Measurements from ENCODE around the gene CCL25.
"Not testable (repeated sequence)": the region's sequence is repeated elsewhere in the genome, so short reads cannot be mapped to it uniquely, and the experiment has no call there.

Gene CCL25

DNA sequence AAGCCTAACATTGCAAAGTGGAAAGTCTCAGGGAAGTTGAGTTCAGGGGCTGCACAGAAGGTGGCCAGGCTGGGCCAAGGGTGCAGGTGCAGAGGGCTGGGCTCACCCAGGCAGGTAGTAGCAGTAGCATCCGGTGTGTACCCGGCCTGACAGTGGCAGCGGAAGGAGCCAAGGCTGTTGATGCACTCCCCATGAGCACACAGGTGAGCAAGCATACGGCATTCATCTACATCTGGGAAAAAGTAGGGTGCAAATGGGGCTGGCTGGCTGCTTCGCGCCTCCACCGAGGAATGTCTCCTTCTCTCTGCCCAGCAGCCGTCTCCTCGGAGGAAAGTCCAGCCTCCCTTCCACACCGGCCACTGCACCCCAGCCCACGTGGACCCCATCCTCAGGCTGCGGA is 30.6 kb downstream of the CCL25 start:
- H3K27ac ChIP-seq: no peak overlapping the region
- no peak for DNase-seq (ENCODE audit: low read depth, low spot score)

DNA sequence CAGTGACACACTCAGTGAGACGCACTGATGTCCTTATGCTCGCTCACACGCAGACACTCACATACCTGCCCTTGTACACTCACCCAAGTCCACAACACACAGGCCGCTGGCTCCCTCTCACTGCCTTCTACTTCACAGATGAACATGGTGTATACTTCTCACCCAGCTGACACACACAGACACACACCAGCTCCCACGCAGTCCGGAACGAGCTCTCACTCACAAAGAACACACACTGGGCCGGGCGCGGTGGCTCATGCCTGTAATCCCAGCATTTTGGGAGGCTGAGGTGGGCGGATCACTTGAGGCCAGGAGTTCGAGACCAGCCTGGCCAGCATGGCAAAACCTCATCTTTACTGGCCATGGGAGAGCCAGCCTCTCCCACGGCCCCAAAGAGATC is 31.6 kb downstream of the CCL25 start:
- no peak for DNase-seq (ENCODE audit: low read depth, low spot score)
- H3K27ac ChIP-seq: no peak overlapping the region

DNA sequence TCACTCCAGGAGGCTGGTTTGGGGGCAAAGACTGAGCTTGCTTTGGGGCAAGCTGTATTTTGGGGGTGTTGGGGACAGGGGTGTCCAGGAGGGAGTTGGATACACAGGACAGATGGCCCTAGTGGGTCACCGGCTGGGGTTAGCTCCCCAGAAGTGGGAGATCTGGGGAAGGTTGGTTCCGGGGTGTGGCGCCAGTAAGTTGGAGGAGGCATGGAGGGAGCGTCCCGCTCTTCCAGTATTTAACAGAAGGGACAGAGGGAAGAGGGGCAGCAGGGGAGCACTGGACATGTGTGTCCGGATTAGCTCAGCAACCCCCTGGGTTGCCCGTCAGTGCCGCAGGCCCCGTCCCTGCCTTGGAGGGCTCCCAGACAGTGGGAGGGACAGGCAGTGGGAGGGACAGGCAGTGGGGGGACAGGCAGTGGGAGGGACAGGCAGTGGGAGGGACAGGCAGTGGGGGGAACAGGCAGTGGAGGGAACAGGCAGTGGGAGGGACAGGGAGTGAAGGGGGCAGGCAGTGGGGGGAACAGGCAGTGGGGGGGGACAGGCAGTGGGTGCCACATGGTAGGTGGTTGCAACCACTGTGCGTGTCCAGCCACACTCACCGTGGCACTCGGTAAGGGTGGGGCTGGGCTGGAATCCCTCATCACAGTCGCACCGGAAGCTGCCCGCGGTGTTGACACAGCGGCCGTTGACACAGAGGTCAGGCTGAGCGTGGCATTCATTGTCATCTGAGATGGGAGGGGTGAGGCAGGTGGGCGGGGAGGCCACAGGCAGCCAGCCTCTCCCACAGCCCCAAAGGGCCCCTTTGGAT is 33.2 kb downstream of the CCL25 start:
- DNase-seq (ENCODE audit: low read depth, low spot score): no peak

DNA sequence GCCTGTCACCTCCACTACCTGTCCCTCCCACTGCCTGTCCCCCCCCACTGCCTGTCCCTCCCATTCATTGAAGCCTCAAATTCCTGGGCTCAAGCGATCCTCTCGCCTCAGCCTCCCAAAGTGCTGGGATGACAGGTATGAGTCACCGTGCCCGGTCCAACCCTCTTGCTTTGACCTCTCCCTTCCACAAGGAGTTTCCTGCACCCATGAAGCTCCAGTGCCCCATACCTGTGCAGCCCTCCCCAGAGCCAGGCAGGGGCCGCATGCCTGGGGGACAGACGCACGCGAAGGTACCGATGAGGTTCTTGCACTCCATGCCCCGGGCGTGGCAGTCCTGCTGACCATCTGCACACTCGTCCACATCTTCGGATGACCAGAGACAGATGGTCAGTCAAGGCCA is 34.3 kb downstream of the CCL25 start:
- no peak overlapping the region for H3K27ac ChIP-seq
- no peak for DNase-seq (ENCODE audit: low read depth, low spot score)

More for the DNA sequence above, 33.2 kb downstream of the CCL25 start:
- H3K27ac ChIP-seq: no peak overlapping the region

DNA sequence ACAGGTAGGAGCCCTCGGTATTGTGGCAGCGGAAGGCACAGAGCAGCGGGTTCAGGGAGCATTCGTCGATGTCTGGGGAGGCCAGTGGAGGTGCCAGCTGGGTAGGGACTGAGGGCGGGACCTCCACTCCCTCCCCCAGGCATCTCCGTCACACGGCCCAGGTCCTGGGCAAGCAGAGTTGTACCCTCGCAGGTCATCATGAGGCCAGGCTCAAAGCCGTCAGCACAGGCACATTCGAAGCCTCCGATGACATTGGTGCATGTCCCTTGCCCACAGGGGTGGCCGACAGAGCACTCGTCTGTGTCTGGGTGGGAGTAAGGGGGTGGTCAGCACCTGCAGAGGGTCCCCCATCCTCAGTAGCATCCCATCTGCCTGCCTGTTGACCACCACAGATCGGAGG is 35.3 kb downstream of the CCL25 start:
- DNase-seq (ENCODE audit: low read depth, low spot score): no peak
- H3K27ac ChIP-seq: no peak overlapping the region

DNA sequence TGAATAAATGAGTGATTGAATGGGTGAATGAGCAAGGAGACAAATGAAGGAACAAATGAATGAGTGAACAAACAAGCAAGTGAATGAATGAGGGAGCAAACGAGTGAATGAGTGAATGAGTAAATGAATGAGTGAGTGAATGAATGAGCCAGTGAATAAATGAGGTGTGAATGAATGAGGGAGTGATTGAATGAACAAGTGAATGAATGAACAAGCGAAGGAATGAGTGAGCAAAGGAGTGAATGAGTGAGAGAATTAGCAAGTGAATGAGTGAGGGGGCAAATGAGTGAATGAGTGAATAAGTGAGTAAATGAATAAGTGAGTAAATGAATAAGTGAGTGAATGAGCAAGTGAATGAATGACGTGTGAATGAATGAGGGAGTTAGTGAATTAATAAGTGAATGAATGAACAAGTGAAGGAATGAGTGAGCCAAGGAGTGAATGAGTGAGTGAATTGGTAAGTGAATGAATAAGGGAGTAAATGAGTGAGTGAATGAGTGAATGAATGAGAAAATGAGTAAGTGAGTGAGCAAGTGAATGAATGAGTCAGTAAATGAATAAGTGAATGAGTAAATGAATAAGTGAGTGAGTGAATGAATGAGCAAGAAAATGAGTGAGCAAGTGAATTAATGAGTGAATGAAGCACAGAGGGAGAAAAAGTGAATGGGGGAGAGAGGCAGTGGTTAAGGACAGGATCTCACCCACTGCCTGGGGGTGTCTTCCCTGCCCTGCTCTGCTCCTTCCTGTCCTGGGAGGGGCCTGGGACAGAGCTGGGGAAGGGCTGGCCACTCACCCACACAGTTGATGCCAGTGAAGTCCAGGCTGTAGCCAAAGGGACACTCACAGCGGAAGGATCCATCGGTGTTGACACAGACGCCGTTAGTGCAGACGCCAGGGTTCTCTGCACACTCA is 36.4 kb downstream of the CCL25 start:
- no peak for DNase-seq (ENCODE audit: low read depth, low spot score)
- no peak overlapping the region for H3K27ac ChIP-seq

DNA sequence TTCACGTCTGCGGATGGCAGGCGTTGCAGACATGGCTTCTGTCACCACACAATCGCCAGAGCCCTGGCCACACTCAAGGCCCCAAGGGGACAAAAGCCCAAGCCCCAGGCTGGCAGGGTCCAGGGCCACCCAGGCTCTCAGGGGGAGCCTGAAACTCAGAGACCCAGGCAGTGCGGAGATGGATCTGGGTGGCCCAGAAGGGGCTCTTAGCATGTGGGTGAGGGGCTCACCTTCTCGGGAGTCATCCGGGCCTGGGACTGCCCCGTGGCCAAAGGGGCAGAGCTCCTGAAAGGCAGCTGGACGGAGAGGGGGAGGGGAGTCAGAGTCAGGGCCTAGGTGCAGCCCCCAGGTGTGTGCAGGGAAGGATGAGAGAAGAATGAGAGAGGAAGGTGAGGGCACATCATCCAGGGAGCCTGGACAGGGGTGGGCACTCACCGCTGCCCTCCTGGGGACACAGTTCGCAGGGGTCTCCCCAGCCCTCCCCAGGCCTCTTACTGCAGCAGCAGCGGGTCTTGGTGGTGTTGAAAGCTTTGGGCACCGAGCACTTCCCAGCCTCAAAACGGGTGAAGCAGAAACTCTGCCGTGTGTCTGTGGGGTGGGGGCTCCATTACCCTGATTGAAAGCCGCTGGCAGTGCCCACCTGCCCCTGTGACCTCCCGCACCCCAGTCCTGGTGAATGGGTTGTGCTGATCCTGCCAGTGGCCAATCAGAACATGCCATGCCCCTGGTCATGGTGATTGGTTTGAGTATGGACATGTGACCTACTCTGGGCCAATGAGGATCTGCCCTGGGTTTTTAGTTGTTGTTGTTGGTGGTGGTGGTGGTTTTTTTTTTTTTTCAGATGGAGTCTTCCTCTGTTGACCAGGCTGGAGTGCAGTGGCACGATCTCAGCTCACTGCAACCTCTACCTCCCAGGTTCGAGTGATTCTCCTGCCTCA is 37.4 kb downstream of the CCL25 start:
- no peak overlapping the region for H3K27ac ChIP-seq
- DNase-seq (ENCODE audit: low read depth, low spot score): no peak

DNA sequence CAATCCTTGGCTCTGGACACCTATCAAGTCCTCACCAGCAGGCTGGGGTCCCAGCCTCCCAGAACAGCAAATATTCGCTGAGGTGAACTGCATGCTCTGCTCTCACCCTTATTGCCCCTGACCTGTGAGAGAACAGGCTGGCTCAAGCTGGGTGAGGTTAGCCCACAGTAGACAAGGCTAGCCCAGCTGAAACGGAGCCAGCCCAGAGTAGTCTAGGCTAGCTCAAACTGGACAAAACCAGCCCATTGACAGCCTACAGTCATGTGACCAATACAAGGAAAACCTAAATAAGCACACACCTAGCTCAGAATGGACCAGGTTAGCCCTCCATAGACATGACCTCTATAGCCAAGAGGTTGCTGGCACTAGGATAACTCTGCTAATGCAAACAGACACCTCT is 38.4 kb downstream of the CCL25 start:
- no peak overlapping the region for H3K27ac ChIP-seq
- no peak for DNase-seq (ENCODE audit: low read depth, low spot score)

DNA sequence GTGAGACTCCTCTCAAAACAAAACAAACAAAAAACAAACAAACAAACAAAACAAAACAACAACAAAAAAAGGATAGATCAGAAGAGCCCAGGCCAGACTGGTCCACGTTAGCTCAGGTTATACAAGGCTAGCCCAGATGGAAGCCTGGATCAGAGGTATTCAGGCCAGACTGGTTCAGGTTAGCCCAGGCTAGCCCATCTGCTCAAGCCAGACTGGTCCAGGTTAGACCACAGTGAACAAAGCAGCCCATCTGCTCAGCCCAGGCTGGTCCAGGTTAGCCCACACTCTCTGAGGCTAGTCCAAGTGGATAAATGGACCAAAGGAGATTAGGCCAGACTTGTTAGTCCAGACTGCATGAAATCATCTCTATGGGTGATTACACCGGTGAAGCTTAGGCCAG is 41.2 kb downstream of the CCL25 start:
- H3K27ac ChIP-seq: no peak overlapping the region
- no peak for DNase-seq (ENCODE audit: low read depth, low spot score)

DNA sequence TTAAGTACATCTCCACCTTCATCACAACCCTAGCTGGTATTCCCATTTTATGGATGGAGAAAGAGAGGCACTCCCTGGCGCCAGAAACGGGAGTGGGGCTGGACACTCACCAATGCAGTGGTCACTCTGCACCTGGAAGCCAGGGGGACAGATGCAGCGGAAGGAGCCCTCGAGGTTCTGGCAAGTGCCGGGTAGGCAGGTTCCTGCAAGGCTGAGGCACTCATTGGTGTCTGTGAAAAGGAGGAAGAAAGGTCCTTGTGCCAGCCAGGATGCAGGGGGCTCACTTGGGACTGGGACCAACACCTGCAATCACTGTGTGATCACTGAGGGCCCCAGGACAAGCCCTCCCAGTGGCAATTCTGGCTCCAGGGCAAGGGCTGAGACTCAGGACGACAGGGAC is 41.8 kb downstream of the CCL25 start:
- DNase-seq (ENCODE audit: low read depth, low spot score): no peak
- H3K27ac ChIP-seq: no peak overlapping the region

DNA sequence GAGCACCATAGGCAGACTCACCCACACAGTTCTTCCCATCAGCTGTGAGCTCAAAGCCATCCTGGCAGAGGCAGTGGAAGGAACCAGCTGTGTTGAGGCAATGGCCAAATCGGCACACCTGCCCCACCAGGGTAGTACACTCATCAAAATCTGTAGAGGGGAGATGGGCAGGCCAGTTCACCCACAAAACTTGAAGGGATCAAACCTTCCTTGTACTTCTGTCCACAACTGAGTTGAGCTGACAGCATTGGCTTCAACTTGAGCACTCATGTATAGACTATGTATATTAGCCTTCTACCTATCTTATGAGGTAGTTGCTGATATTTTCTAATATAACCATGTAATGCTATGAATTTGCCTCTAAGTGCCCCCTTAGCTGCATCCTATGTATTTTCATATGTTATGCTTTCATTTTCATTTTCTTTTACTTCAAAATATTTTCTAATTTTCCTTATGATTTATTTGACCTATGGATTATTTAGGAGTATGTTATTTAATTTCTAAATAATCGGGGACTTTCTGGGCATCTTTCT is 42.9 kb downstream of the CCL25 start:
- no peak for DNase-seq (ENCODE audit: low read depth, low spot score)
- no peak overlapping the region for H3K27ac ChIP-seq

DNA sequence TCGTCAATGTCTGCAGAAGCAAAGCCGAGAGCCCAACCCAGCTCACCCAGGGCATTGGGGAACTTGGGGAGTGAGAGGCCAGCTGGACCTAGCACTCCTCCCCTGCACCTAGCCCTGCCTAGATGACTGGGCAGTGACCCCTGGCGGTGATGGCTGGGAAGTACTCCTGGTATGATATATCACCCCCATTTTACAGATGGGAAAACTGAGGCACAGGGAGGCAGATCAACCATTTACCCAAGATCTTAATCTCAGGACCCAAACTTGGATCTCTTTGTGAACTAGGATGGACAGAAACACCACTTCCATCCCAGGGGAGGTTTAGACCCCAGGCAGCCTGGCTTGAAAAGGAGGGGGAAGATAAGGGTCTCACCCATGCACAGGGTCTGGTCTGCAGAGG is 43.5 kb downstream of the CCL25 start:
- DNase-seq (ENCODE audit: low read depth, low spot score): no peak

DNA sequence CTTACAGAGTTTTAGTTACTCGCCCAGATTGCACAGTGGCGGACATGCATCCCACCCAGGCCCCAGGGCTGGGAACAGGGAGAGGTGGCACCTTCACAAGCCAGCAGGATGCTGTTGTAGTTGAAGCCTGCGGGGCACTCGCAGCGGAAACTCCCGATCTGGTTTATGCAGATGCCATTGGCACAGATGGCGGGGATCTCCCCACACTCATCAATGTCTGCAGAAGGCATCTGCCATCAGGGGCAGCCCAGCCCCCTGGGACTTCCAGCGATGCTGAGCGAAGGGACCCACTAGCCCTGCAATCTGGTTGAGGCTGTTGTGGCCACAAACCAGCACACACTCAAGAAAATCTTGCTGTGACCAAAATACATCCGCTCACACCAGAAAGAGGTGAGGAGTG is 44.6 kb downstream of the CCL25 start:
- DNase-seq (ENCODE audit: low read depth, low spot score): no peak
- H3K27ac ChIP-seq: no peak overlapping the region

More for the DNA sequence above, 43.5 kb downstream of the CCL25 start:
- H3K27ac ChIP-seq: no peak overlapping the region

DNA sequence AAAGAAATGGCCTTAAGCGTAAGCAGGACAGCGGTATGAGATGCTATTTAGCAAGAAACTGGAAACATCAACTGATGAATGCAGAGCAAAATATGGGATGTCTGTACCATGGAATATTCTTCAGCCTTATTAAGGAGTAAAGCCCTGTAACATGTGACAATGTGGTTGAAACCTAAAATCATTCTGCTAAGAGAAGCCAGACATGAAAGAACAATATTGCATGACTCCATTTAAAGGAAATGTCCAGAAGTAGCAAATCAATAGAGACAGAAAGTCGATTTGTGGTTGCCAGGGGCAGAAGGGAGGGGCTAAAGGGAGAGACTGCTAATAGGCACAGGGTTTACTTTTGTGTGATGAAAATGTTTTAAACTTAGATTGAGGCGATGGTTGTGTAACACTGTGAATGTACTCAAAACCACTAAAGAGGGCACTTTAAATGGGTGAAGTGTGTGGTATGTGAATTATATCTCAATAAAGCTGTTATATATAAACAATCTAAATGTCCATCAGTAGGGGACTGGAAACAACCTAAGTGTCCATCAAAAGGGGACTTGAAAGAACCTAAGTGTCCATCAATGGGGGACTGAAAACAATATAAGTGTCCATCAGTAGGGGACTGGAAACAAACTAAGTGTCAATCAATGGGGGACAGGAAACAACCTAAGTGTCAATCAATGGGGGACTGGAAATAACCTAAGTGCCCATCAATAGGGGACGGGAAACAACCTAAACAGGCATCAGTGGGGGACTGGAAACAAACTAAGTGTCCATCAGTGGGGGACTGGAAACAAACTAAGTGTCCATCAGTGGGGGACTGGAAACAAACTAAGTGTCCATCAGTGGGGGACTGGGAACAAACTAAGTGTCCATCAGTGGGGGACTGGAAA is 45.4 kb downstream of the CCL25 start:
- no peak for DNase-seq (ENCODE audit: low read depth, low spot score)

DNA sequence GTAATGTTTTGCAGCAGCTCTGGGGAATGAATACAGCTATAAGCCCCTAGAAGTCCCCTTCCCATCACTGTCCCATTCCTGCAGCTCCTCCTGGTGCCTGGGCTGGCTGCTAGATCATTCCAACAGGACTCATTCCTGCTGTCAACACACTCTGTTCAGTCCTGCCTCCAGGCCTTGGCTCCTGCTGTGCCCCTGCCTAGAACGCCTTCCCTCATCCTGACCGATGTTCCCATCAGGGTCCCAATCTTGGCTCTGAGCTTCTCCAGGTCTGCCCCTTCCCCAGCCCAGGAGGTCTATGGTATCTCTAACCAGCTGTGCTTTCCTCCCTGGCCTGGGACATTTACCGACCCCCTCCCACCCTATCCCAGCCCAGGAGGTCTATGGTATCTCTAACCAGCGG is 48.8 kb downstream of the CCL25 start:
- DNase-seq (ENCODE audit: low read depth, low spot score): no peak
- H3K27ac ChIP-seq: no peak overlapping the region

More for the DNA sequence above, 45.4 kb downstream of the CCL25 start:
- no peak overlapping the region for H3K27ac ChIP-seq

DNA sequence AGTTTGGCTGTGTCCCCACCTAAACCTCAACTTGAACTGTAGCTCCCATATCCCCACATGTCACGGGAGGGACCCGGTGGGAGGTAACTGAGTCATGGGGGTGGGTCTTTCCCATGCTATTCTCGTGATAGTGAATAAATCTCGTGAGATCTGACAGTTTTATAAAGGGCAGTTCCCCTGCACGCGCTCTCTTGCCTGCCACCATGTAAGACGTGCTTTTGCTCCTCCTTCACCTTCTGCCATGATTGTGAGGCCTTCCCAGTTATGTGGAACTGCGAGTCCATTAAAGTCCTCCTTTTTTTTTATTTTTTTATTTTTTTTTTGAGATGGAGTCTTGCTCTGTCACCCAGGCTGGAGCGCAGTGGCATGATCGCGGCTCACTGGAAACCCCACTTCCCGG is 49.4 kb downstream of the CCL25 start:
- not testable (repeated sequence) for DNase-seq (ENCODE audit: low read depth, low spot score); H3K27ac ChIP-seq

DNA sequence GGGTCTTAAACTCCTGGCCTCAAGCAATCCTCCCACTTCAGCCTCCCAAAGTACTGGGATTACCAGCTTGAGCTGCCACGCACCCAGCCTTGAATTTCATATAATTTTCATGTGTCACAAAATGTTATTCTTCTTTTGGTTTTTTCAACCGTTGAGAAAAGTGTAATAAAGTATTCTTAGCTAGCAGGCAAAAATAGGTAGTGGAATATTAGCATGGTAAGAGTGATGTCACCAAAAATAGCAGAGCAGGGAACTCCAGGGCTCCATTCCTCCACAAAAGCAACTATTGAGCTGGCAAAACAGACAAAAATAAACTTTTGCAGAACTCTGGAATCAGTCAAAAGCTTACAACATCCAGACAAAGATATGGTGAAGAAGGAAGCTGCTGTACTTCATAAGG is 52.9 kb downstream of the CCL25 start:
- DNase-seq (ENCODE audit: low read depth, low spot score): no peak

DNA sequence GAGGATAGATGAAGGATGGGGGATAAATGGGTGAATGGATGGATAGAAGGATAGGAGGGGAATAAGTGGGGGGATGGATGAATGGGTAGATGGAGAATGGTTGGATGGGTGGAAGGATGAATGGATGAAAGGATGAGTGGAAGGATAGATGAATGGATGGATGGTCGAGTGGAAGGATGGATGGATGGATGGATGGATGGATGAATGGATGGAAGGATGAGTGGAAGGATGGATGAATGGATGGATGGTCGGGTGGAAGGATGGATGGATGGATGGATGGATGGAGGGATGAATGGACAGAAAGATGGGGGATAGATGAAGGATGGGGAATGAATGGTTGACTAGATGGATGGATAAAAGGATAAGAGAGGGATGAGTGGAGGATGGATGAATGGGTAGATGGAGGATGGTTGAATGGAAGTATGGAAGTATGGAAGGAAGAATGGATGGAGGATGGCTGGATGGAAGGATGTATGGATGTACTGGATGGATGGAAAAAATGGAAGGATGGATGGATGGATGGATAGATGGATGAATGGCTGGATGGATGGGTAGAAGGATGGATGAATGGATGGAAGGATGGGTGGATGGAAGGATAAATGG is 54.8 kb downstream of the CCL25 start:
- no peak overlapping the region for H3K27ac ChIP-seq

More for the DNA sequence above, 52.9 kb downstream of the CCL25 start:
- no peak overlapping the region for H3K27ac ChIP-seq

More for the DNA sequence above, 54.8 kb downstream of the CCL25 start:
- no peak for DNase-seq (ENCODE audit: low read depth, low spot score)
